H54 (cell line): ENCODE data around the gene CHST6.
"Not testable (repeated sequence)": the region's sequence is repeated elsewhere in the genome, so short reads cannot be mapped to it uniquely, and the experiment has no call there.

ENCODE experiments used
- DNase-seq: peaks from one replicate; pipeline ENCODE4 v3.0.0; 2011; ENCODE audit warnings: low spot score, mixed read lengths; ENCODE audit not compliant: insufficient read length
- FAIRE-seq: peaks from 3 replicates; lab custom pipeline; 2011; peaks lifted over from hg19 to GRCh38; lab: Jason Lieb, UNC
- POLR2A ChIP-seq: IDR thresholded peaks from 2 replicates; pipeline ENCODE4 v1.6.1; 2011; ENCODE audit warnings: low read depth, mild to moderate bottlenecking, low read length

CHST6 gene

GRCh38 chr16:75495076-75495674, at the start of gene CHST6:
TSS of gene CHST6 (minus strand) at chr16:75495441. CDS start at chr16:75479828, 15,613 bp downstream.
- FAIRE-seq (no peak), DNase-seq (no peak)
- no peak for TF ChIP-seq POLR2A

GRCh38 chr16:75542462-75542861, 47.2 kb upstream of the CHST6 start:
- not testable (repeated sequence) for FAIRE-seq, DNase-seq

- DNase-seq (no peak), FAIRE-seq (no peak)
- TF ChIP-seq POLR2A, result no peak
Measured at GRCh38 chr16:75541236-75541635, 46.0 kb upstream of the CHST6 start.

- not testable (repeated sequence) for FAIRE-seq, DNase-seq
Measured at GRCh38 chr16:75538882-75539565, 43.8 kb upstream of the CHST6 start.

- FAIRE-seq (no peak), DNase-seq (no peak)
Measured at GRCh38 chr16:75537776-75538175, 42.5 kb upstream of the CHST6 start.

GRCh38 chr16:75535901-75536300, 40.7 kb upstream of the CHST6 start, which contains the start of gene CHST5:
TSS of gene CHST5 (minus strand) at chr16:75536108. CDS start at chr16:75530384, 5,724 bp downstream.
- DNase-seq (no peak), FAIRE-seq (no peak)
- TF ChIP-seq POLR2A, result no peak

More at GRCh38 chr16:75537776-75538175, 42.5 kb upstream of the CHST6 start:
- TF ChIP-seq POLR2A, result no peak

- DNase-seq, result no peak
- no peak for FAIRE-seq
- no peak for TF ChIP-seq POLR2A
Measured at GRCh38 chr16:75535211-75535843, 40.1 kb upstream of the CHST6 start.

- DNase-seq (no peak), FAIRE-seq (no peak)
- TF ChIP-seq POLR2A, result no peak
Measured at GRCh38 chr16:75534560-75535205, 39.4 kb upstream of the CHST6 start.

- no peak for FAIRE-seq
- no peak for TF ChIP-seq POLR2A
- DNase-seq, result no peak
Measured at GRCh38 chr16:75532791-75533190, 37.5 kb upstream of the CHST6 start.

GRCh38 chr16:75532142-75532765, 37.0 kb upstream of the CHST6 start:
- FAIRE-seq, result no peak

GRCh38 chr16:75529959-75530358, 34.7 kb upstream of the CHST6 start:
- no peak for TF ChIP-seq POLR2A
- no peak for DNase-seq
- FAIRE-seq, result no peak

More at GRCh38 chr16:75532142-75532765, 37.0 kb upstream of the CHST6 start:
- TF ChIP-seq POLR2A, result no peak
- DNase-seq, result no peak

- FAIRE-seq (no peak), DNase-seq (no peak)
- no peak for TF ChIP-seq POLR2A
Measured at GRCh38 chr16:75529056-75529905, 34.0 kb upstream of the CHST6 start.

- FAIRE-seq (no peak), DNase-seq (no peak)
- TF ChIP-seq POLR2A, result no peak
Measured at GRCh38 chr16:75527825-75528299, 32.6 kb upstream of the CHST6 start.
